Breast epithelium (tissue), 4 donors: ENCODE measurements around the gene SHMT2. TPM values are rescaled to one million over a fixed set of nuclear protein-coding genes. Genes with fewer than 3 reads are reported as not detected.
A peak's percentile ranks its signal among the peaks of the same experiment; 100 is the strongest.

Experiments used
- DNase-seq, 2 donors: peaks; one replicate each; pipeline ENCODE4 v3.0.0-alpha.2; 2019; ENCODE audit warnings: low spot score in 2 of 2
- H3K27ac ChIP-seq, 2 donors: fragments of 200-600 bp; sonication (generic) in 1 of 2; one replicate each; pipeline ENCODE4 v1.5.1; 2016 to 2019; ENCODE audit warnings: mild to moderate bottlenecking in 1 of 2
- H3K27me3 ChIP-seq, 2 donors: fragments of 200-600 bp; sonication (generic) in 1 of 2; one replicate each; pipeline versions ENCODE4 v1.5.1 to v1.6.0; 2017 to 2019; ENCODE audit warnings: control low read depth in 1 of 2, mild to moderate bottlenecking in 1 of 2
- H3K36me3 ChIP-seq: fragments of 200-600 bp; one replicate; pipeline ENCODE4 v1.5.1; 2019
- H3K4me1 ChIP-seq, 2 donors: fragments of 200-600 bp; sonication (generic); one replicate each; pipeline ENCODE4 v1.5.1; 2016 to 2019; ENCODE audit warnings: control low read depth in 1 of 2
- H3K4me3 ChIP-seq, 3 donors: fragments of 200-600 bp; sonication (generic); 1 replicate in 2 of 3; 2 replicates in 1 of 3; pipeline ENCODE4 v1.5.1; 2016 to 2019; ENCODE audit warnings: mild to moderate bottlenecking in 3 of 3, moderate library complexity in 2 of 3
- H3K9me3 ChIP-seq, 2 donors: fragments of 200-600 bp; sonication (generic) in 1 of 2; one replicate each; pipeline ENCODE4 v1.5.1; 2016 to 2019; ENCODE audit warnings: control low read depth in 1 of 2
- POLR2A ChIP-seq: fragments of 450-650 bp; IDR thresholded peaks from one replicate; pipeline ENCODE4 v1.6.1; 2016; ENCODE audit warnings: antibody characterized with exemption, mild to moderate bottlenecking, moderate library complexity
- POLR2AphosphoS5 ChIP-seq, 3 donors: sonication (generic); formaldehyde crosslinking; IDR thresholded peaks; one replicate each; pipeline ENCODE4 v1.6.1; 2017; ENCODE audit warnings: antibody characterized with exemption in 3 of 3
- intact Hi-C: fragments of 100-400 bp; cut with DNase I; formaldehyde crosslinking; loops from one replicate; pipeline ENCODE4 v1.15.1; 2023; ENCODE audit warnings: low total_unique reads
- total RNA-seq, 3 donors: library from RNA; depleted of rRNA; stranded (reverse); fragments of >200 nt; gene quantifications; one replicate each; pipeline ENCODE4 v1.1.0, GENCODE V29; 2016
- TF ChIP-seq, protein P1 (sequence below), 3 donors: fragments of 450-650 bp; IDR thresholded peaks; one replicate each; pipeline ENCODE4 v1.5.1; 2016 to 2017; ENCODE audit warnings: antibody characterized with exemption in 3 of 3, mild to moderate bottlenecking in 3 of 3, moderate library complexity in 3 of 3

SHMT2 gene
- total RNA-seq, 3 donors from 2014 or later, result 37.9 to 63.3 (median 46.7) TPM

DNA sequence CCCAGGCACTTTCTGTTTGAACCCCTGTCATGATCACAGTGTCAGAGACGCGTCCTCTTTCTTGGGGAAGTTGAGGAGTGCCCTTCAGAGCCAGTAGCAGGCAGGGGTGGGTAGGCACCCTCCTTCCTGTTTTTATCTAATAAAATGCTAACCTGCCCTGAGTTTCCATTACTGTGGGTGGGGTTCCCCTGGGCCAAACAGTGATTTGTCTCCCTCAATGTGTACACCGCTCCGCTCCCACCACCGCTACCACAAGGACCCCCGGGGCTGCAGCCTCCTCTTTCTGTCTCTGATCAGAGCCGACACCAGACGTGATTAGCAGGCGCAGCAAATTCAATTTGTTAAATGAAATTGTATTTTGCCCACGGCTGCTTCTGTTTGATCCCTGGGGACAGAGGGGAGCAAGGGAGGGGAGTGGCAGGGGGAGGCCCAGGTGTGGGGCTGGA, 5.1 kb downstream of the SHMT2 start:
- Histone ChIP-seq H3K27ac (peak overlapping the region in 1 of 2 donors; percentile 66), H3K27me3 (peaks cover 3 to 7% of the 10 kb centered on the region in 2 donors), H3K4me3 (no peak overlapping the region), H3K4me1 (peaks cover 4 to 8% of the 10 kb centered on the region in 2 donors), H3K36me3 (no peaks in the 10 kb centered on the region), H3K9me3 (no peaks in the 10 kb centered on the region)
- TF ChIP-seq, protein P1, sequence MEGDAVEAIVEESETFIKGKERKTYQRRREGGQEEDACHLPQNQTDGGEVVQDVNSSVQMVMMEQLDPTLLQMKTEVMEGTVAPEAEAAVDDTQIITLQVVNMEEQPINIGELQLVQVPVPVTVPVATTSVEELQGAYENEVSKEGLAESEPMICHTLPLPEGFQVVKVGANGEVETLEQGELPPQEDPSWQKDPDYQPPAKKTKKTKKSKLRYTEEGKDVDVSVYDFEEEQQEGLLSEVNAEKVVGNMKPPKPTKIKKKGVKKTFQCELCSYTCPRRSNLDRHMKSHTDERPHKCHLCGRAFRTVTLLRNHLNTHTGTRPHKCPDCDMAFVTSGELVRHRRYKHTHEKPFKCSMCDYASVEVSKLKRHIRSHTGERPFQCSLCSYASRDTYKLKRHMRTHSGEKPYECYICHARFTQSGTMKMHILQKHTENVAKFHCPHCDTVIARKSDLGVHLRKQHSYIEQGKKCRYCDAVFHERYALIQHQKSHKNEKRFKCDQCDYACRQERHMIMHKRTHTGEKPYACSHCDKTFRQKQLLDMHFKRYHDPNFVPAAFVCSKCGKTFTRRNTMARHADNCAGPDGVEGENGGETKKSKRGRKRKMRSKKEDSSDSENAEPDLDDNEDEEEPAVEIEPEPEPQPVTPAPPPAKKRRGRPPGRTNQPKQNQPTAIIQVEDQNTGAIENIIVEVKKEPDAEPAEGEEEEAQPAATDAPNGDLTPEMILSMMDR (IDR thresholded peaks at IDR 0.05), result no peak
- no peak for TF ChIP-seq POLR2A
- no peak for TF ChIP-seq POLR2AphosphoS5 (IDR thresholded peaks at IDR 0.05)
- no peak for DNase-seq
- intact Hi-C loops, result no loop called here

DNA sequence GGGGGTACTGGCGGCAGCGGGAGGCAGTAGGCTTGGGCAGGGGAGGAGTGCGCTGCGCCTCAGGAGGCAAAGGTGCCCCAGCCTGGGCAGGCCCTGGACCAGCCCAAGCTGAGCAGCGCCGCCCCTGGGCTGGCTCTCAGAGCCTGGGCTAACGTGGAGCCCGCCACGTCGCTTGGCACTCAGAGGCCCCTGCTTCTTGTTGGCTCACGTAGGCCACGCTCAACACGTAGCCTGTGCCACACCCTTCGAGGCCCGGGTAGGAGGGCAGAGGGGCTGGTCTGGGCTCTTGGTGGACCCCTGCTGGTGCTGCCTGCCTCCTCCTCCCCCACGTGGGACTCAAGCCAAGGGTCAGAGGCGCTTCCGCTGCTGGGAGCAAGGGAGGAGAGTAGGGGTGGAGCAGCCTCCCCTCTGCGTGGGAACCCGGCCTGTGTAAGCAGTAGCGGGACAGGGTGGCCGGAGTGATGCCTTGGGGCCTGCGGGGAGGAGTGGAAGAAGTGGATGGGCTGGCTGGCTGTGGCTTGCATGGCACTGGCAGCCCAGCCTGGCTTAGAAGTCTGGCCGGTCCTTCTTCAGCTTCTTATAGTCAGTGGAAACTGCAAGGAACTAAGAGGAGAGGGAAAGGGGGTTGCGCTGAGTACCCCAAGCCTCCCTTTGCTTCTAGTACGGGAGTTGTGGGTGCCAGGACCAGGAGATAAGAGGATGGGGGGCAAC, 5.7 kb downstream of the SHMT2 start:
- intact Hi-C loops, result no loop called here
- no peak for DNase-seq
- no peak overlapping the region for H3K4me3 ChIP-seq
- peak overlapping the region in 1 of 2 donors; percentile 72 for H3K27ac ChIP-seq
- H3K4me1 ChIP-seq, result peaks cover 10 to 12% of the 10 kb centered on the region in 2 donors
- no peaks in the 10 kb centered on the region for H3K9me3 ChIP-seq
- H3K36me3 ChIP-seq, result no peaks in the 10 kb centered on the region
- TF ChIP-seq POLR2AphosphoS5 (IDR thresholded peaks at IDR 0.05) (no peak), POLR2A (no peak)
- TF ChIP-seq, protein P1 (IDR thresholded peaks at IDR 0.05), result no peak
- peaks cover 3 to 7% of the 10 kb centered on the region in 2 donors for H3K27me3 ChIP-seq

DNA sequence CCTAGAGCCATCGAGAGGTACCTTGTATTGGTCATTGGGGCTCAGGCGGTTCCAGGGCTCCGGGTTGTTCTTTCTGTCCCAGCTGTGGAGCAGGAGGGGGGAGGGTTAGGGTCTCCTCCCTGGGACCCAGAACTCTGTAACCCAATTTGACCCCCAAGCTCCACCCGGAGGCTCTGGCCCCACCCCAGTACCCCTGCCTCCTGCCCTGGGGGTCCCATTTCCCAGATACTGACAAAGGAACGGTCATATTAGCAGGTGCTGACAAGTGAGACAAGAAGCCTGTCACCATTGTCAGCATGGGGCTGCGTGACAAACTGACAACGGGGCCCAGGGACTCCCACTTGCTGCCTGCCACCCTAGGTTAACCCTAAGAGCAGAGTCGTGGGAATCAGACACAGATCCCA, 6.2 kb downstream of the SHMT2 start:
- peak overlapping the region in 1 of 3 donors; percentile 29 for H3K4me3 ChIP-seq
- H3K27me3 ChIP-seq, result peaks cover 3 to 13% of the 10 kb centered on the region in 2 donors
- TF ChIP-seq, protein P1 (IDR thresholded peaks at IDR 0.05), result no peak
- TF ChIP-seq POLR2AphosphoS5 (IDR thresholded peaks at IDR 0.05), result no peak
- no peak for TF ChIP-seq POLR2A
- intact Hi-C loops, result no loop called here
- DNase-seq, result no peak
- peak overlapping the region in 1 of 2 donors; percentile 72 for H3K27ac ChIP-seq
- no peaks in the 10 kb centered on the region for H3K36me3 ChIP-seq
- H3K9me3 ChIP-seq, result no peaks in the 10 kb centered on the region
- H3K4me1 ChIP-seq, result peaks cover 12 to 13% of the 10 kb centered on the region in 2 donors

DNA sequence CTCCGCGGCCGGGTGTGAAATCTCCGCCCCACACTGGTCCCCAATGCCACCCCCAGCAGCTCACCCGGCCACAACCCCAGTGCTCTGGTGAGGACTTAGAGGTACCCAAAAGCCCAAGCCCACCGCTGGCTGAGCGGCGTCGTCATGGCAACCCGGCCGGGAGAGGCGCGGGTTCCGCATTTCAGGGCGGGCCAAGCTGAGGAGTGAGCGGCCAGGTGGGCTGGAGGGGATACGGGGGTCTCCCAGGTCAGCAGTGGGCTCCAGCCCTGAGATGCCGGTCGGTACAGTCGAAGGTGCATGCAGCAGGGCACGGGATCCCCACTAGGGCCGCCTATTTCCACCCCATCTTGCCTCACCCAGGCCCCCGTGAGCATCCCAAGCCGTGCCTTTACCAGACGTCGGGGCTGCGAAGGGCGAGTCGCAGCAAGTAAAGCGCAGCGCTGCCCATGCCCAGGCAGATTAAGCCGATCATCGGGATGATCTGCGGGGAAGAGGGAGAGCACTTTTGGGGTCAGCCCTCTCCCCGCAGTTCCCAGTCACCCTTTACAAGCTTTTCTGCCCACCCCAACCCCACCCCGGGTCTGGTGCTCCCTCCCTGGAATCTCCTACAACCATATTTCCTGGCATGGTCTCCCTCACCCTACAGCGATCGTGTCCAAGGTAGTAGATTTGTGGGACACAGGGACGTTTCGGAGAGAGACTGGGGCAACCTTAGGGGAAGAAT, 6.9 kb downstream of the SHMT2 start:
- H3K9me3 ChIP-seq, result no peaks in the 10 kb centered on the region
- peaks cover 13 to 14% of the 10 kb centered on the region in 2 donors for H3K4me1 ChIP-seq
- H3K27me3 ChIP-seq, result peaks cover 3 to 19% of the 10 kb centered on the region in 2 donors
- H3K36me3 ChIP-seq, result no peaks in the 10 kb centered on the region
- no peak for DNase-seq
- TF ChIP-seq POLR2A, result no peak
- TF ChIP-seq, protein P1 (IDR thresholded peaks at IDR 0.05), result no peak
- TF ChIP-seq POLR2AphosphoS5 (IDR thresholded peaks at IDR 0.05), result no peak
- intact Hi-C loops, result no loop called here
- peak overlapping the region in 1 of 3 donors; percentile 29 for H3K4me3 ChIP-seq
- peak overlapping the region in 1 of 2 donors; percentile 72 for H3K27ac ChIP-seq
